ENCODE data around the gene OR52W1.

DNA sequence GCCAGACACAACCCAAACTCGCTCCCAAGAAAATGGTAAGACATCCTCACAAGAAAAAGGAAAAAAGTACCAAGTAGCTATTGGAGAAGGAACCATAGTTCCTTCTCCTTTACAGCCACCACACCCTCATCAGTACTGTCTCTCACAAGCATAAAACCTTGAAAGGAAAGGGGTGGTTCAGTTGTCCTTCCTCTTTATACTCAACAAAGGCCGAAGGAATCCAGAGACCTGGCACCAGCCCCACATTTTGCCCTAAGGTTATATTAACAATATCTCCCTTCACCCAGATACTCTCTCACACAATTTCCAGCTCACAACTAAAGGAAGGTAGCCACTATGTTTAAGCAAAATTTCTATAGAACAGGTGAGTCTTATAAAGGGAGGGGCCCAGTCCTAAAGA lies 26.9 kb downstream of the OR52W1 start:
- TF ChIP-seq, protein P1, sequence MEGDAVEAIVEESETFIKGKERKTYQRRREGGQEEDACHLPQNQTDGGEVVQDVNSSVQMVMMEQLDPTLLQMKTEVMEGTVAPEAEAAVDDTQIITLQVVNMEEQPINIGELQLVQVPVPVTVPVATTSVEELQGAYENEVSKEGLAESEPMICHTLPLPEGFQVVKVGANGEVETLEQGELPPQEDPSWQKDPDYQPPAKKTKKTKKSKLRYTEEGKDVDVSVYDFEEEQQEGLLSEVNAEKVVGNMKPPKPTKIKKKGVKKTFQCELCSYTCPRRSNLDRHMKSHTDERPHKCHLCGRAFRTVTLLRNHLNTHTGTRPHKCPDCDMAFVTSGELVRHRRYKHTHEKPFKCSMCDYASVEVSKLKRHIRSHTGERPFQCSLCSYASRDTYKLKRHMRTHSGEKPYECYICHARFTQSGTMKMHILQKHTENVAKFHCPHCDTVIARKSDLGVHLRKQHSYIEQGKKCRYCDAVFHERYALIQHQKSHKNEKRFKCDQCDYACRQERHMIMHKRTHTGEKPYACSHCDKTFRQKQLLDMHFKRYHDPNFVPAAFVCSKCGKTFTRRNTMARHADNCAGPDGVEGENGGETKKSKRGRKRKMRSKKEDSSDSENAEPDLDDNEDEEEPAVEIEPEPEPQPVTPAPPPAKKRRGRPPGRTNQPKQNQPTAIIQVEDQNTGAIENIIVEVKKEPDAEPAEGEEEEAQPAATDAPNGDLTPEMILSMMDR (IDR thresholded peaks at IDR 0.05; ENCODE audit: borderline replicate concordance, extremely low read depth, low read length, poor library complexity, severe bottlenecking) = no peak
- no peak for TF ChIP-seq EZH2 (IDR thresholded peaks at IDR 0.05; ENCODE audit: borderline replicate concordance, low read depth, low read length, severe bottlenecking)
